GOT3 (cell line): ENCODE results near the gene TIE1.

Experiments used
- DNase-seq: peaks from one replicate; lab custom pipeline; 2025; ENCODE audit warnings: mixed read lengths; lab: John Stamatoyannopoulos, UW

Gene TIE1

DNA sequence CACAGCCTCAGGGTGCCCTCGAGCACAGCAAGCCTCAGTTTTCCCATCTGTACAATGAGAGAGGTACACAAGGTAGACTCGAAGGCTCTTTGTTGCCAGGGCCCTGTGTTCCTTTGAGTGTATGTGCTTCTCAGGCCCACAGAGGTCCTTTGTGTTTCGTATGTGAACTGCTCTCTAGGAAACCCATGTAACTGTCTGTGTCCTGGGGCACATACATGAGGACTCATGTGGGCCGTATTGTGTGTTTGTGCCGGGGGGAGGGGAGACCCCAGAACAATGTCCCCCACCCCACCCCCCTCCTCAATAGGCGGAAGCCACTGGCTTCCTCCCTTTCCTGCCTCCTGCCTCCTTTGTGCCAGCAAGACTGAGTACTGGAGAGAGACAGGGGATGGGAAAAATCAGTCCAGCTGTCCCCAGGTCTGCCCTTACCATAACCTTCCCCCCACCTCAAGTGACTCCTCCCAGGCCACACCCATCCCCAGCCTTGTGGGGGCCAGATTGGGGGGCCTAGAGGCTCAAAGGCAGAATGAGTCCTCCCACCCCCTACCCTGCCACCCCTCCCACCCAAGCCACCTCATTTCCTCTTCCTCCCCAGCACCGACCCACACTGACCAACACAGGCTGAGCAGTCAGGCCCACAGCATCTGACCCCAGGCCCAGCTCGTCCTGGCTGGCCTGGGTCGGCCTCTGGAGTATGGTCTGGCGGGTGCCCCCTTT lies at the start of gene TIE1:
TIE1 (plus strand) TSS at position 605 of the 717 bp plus-strand sequence; CDS start at position 695, 90 bp downstream.
- no peak for DNase-seq

DNA sequence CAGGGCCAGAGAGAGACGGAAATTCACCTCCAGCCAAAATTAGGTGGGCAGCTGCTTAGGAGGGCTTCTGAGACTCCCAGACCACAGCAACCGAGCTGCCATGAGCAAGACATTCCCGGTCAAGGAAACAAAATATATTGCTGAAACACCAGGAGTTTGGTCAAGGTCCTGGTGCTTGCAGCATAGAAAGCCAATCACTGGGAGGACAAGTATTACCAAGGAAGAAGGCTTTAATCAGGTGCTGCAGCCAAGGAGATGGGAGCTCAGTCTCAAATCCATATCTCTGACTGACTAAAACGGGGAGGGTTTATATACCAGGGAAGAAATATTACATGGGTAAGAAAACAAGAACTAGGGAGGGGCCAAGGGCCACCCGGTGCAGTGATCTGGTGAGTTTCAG lies 49.8 kb upstream of the TIE1 start:
- DNase-seq = no peak

DNA sequence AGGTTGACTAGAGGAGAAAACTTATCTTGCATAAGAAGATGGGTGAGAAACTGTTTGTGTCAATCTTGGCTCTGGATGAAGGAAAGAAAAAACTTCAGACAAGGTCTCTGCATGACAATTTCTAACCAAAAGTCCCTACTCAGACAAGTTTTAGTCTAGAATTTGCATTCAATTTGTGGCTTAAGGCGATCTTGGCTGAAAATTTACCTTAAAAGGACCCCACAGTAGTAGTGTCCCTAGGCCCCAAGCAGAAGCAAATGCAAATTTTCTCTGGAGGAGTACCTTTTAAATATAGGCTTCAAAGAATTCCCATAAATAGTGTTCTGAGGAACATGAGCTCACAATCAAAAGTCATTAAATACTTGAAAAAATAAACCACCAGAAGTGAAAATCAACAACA lies 48.6 kb upstream of the TIE1 start:
- no peak for DNase-seq

DNA sequence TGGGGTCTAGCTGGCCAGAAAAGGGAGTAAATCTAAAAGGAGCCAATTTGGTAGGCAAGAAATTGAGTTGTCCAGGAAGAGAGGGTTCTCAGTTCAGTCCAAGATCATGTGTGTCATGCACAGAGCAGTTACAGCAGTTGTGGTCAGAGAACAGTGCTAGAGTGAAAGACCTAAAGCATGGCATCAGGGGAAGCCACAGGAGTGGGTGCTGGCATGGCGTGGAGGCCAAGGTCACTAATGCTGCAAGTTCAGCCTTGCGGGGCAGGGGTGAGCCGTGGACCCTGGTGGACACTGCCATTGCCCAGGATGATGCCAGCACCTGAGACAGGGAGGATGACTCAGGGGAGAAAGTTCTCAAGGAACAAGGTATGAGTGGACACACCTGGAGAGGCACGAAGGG lies 47.6 kb upstream of the TIE1 start:
- no peak for DNase-seq

DNA sequence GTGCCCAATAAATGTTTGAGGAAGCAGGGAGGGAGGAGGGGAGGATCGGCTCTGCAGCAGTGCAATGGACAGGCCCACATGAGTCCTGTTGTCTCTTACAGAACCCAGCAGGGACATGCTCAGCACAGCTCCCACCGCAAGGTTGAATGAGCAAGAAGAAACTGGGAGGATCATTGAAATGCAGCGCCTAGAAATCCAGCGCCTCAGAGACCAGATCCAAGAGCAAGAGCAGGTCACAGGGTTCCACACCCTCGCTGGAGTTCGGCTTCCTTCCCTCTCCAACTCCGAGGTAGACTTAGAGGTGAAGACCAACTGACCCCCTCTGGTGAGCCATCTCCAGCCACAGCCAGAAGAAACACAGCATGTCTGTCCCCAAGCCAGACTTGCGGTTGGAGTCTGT lies 46.9 kb upstream of the TIE1 start:
- DNase-seq = no peak

DNA sequence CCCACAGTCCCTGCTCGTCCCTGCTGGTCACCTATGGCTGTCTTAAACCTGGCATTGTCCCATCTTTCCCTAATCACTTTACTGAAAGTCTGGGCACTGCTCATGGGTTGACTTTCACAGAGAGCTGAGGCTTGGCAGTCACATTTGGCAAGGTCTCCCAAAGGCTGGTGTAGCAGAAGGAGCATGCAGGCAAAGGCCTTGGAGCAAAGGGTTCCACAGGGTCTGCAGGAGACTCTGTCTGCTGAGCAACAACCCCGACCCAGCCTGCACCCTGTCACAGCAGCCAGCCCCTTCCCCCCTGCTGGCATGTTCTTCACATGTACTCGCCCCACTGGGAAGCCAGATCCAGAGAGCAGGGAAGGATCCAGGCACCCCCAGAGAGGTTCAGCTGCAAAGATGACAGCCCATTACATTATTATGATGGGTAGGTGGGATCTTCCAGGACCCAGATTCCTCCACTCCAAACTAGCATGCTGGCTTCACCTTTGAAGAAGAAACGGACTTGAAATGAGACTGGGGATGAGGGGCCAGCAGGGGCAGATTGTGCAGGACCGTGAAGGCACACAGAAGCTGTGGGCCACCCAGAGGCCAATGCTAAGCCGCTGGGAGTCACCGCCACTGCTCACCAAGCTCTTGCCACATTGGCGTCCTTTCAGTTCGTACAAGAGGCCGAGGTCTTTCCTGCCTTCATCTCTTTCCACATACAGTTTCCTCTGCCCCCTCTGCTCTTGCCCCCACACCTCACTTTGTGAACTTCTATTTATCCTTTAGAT lies 45.2 kb upstream of the TIE1 start:
- no peak for DNase-seq

DNA sequence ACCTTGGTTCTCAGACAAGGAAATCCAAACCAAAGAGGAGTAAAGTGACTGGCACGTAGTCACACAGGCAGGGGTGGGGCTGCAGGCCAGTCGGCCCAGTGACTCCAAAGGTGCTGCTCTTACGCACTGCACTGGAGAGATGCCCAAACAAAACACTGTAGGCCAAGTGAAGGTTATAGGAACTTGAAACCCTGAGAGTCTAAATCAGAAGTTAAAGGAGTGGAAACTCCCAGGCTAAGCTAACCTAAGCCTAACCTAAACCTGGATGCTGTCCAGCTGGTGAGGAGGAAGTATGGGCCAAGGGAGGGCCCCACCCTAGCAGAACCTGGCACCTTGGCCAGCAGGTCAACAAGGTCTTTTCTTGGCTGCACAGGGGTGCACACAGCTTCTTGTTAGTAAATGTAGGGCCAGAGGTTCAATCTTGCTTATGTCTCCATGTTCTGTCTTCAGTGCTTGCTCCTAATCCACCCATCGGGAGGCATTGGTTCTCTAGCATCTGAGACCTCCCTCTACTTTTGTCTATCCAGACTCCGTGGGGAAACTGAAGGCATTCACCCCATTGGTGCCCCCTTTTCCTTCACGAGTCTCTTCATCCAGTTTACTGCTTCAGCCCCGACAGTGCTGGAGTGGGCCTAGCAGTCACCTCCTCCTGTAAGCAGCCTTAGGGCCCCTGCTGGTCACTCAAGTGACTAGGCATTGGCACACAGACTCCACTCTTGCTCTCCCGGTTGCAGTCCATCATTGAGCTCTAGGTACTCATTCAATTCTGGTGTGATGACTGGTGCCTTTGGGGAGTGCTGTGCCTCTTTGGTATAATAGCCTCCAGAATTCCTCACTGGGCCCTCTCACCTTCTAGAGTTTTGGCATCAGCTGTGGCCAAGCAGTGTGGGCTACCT lies 43.9 kb upstream of the TIE1 start:
- no peak for DNase-seq

DNA sequence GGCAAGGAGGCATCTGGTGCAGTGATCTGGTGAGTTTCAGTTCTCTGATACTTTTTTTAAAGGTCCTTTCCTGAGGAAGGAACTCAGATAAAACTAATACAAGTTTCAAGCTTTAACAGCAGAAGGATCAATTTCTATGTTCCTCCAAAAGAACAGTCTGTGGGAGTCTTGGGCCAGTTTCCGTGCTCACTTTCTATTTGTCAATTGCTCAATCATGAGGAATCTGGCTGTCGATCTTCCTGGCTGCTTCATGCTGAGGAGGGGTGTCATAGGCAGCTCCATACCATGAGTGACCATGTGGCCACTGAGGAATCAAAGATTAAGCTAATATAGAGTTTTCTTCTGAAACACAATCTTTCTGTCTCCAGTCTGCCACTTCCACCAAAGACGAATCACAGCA lies 42.4 kb upstream of the TIE1 start:
- no peak for DNase-seq

DNA sequence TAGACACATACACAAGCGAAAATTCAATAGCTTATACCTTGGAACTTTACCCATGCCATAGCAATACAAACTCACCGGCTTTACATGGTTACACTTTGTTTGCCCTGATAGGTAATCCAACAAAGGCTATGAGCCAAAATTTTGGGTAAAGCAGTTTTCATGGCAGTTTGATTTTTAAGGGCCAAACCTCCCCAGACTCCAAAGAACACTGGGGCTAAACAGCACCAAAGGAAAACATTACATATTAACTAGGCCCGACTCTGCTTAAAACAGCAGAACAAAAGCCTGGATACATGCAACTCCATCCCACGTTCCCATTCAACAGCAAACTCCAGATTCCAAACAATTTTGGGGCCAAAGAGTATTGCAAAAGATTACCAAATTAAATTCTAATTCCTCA lies 35.4 kb upstream of the TIE1 start:
- no peak for DNase-seq

DNA sequence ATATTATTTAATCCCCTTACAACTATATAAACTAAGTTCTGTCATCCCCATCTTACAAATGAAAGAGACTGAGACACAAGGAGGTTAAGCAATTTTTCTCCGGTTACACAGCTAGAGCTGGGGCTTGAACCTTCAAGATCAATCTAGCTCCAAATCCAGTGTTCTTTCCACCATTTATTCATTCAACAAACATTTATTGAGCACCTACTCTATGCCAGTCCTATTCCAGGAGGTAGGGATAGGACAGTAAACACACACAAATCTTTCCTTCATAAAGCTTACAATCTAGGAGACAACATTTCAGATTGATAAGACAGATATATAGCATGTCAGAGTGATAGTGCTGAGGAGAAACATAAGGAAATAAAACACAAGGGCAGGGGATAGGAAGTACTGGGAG lies 33.9 kb upstream of the TIE1 start:
- no peak for DNase-seq

DNA sequence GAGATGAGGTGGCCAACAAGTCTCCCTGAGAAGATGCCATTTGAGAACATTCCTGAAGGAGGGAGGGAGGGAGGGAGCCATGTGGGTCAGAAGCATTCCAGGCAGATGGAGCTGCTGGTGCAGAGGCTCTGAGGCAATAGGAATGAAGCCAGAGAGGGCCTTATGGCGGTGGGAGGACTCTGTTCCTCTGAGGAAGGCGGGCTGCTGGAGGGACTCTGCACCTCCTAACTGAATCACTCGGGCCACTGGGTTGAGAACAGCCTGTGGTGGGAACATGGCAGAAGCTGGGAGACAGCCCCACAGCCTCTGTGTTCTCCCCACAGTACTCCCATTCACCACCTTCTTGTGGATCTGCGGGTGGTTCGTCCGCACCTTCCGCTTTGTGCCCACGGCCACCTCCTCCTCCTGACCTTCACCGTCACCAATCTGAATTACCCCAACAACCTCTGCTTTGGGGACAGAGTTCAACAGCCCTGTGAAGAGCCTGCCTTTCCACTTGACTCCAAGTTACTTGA lies 33.4 kb upstream of the TIE1 start:
- no peak for DNase-seq

DNA sequence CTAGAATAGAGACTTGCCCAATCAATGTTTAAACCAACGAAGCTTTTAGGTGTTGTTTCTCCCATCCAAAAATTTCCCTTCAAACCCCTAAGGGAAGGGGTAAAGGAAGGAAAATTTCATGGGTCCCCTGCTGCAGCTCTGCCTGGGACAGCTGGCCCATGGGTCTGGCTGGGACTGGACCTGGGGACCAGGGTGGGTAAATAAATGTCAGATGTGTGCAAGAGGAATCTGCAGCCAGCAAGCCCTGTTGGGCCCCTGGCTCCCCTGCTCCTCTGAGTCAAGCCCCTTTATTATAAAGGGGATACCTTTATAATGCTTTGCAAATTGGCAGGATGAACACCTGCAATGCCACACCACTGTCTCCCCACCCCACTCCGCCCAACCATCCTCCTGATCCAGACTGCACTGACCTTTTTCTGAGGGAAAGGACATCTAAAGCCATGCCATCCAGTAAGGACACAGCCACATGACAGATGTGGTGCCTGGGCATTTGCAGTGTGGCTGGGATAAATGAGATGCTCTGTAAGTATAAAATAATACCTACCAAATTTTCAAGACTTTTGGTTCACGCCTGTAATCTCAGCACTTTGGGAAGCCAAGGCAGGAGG lies 32.9 kb upstream of the TIE1 start:
- DNase-seq = no peak

DNA sequence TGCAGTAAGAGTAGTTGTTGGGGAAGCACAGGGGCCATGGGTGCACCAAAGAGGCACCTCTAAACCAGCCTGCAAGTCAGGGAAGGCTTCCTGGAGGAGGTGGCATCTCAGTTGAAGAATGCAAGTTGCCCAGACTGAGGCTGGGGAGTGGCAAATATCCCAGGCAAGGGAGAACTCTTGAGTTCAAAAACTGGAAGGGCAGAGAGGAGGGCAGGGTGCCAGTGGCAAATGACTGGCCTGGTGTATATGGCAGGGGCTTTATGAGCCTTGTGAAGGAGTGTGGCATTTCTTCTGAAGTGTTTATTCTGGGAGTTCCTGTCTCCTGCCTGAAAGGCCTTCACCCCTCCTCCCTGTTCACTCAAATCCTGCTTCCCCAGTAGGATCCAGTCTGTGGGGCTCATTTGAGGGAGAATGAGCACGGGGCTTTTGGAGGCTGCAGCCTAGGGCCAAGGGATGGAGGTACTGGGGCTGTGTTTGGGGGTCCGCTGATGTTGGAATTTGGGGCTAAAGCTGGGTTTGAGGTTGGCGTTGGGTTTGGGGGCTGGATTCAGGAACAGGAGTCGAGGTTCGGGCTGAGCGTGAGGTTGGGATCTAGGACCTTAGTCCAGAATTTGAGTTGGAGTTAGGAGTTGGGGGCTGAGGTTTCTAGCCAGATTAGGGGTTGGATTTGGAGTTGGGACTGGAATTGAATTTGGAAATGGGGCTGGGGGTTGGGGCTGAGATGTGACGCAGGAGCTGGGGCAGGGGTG lies 31.0 kb upstream of the TIE1 start, which contains the start of gene TMEM125:
TMEM125 (plus strand) TSS at position 357 of the 749 bp plus-strand sequence. CDS start 2,740 bp downstream, outside the sequence.
- no peak for DNase-seq

DNA sequence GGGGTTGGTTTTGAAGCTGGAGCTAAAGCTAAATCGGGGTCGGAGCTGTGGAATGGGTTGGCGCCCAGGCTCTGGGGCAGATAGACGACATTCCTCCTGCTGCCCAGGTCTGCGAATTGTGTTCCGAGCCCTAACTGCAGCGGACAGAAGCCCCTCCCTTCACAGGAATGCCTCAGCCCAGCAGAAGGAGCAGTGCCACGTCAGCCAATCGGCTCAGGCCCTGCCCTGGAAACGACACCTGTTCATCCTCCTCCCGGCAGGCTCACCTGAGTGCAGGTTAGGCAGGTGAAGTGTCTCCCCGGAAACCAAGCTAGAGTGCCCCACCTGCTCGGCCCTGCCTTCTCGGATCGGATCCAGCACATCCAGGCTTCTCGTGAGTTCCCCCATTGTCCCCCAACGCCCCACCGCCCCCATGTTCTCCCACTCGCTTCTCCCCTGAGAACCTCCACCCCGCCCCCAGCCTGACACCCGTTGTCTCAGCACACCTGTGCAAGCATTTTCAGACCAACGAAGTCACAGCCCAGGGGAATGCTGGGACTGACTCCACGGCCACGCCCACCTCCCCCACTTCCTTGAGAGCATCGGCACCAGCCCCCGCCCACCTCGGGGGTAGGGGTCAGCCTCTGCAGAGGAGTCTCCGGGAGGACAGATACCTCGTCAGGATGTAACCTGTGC lies 30.2 kb upstream of the TIE1 start:
- no peak for DNase-seq

DNA sequence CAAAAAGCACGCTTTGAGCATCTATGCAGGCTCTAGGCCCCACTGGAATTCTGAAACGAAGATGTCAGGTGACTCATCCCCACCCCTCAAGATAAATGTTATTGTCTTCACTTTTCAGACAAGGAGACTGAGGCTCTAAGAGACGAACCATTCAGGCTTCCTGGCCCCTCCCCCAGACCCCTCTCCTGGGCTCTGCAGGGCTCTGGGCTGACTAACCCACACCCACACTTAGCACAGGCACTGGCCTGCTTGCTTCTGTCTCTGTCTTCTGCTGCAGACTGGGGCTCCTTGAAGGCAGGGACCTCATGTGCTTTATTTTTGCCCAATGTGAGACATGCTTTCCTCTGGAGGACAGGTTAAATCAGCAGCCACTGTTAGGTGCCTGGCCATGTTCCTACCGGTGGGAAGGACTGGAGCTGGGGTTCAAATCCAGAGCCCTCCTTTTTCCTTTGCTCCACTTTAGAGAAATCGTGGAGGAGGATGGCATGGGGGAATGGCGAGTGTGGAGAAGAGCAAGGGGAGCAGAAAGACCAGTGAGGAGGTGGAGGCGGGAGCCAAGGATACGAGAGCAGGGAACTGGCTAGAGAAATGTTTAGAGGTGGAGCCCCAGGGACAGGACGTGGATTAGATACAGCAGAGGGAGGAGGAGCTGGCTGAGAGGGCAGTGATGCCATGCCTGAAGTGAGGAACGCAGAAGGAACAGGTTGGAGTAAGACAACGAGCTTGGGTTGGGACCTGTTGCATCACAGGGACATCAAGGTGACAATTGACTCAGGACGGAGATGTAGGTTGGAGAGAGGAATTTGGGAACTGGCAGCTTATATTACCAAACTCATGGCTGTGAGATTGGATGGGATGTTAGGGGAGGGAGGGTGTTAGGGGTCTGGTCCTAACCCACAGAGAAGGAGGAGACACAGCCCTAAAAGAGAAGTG lies 29.3 kb upstream of the TIE1 start:
- no peak for DNase-seq

DNA sequence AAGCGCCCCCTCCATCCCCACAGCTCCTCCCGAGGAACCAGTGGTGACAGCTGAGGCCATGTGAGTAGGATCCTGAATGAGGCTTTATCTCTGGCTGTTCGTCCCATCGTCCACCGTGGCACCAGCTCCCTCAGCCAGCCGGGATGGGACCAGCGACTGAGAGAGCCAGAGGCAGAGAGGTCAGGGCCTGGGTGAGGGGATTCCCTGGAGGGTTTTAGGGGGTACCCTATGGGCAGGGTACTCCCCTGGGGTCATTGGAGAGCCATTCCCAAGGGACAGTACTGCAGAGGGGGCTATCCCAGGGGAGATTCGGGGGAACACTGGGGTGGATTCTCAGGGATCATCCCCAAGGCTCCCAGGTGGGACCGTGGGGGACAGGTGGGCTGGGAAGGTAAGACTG lies 28.6 kb upstream of the TIE1 start:
- DNase-seq = no peak

DNA sequence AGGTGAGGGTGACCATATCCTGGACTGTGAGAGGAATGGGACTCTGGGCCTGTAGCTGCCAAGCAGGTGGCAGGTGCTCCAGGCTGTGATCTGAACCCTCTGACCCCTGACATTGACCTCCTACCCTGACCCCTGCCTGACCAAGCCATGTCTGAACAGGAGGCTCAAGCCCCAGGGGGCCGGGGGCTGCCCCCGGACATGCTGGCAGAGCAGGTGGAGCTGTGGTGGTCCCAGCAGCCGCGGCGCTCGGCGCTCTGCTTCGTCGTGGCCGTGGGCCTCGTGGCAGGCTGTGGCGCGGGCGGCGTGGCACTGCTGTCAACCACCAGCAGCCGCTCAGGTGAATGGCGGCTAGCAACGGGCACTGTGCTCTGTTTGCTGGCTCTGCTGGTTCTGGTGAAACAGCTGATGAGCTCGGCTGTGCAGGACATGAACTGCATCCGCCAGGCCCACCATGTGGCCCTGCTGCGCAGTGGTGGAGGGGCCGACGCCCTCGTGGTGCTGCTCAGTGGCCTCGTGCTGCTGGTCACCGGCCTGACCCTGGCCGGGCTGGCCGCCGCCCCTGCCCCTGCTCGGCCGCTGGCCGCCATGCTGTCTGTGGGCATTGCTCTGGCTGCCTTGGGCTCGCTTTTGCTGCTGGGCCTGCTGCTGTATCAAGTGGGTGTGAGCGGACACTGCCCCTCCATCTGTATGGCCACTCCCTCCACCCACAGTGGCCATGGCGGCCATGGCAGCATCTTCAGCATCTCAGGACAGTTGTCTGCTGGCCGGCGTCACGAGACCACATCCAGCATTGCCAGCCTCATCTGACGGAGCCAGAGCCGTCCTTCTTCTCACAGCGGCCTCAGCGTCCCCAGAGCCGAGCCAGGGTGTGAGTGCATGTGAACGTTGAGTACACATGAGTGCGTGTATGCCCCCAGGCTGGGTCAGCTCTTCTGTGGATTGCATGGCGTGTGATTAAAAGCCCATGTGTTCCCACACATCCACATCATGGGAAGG lies 27.9 kb upstream of the TIE1 start:
- no peak for DNase-seq

DNA sequence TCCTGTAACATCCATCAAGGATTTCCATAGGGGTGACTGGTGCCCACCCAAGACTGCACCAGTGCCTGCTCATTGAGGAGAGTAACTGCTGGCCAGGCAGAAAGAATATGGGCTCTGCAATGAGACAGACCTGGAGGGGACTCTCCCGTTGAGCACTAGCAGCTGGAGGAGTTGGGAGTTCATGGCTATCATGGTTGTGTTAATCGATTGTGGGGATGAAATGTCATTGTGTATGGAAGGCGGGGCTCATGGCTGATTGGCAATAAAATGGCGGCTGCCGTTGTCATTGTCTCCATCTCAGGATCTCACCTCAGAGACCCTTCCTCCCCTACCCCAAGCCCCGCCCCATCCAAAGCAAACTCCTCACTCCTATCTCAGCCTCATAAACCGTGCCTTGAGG lies 27.1 kb upstream of the TIE1 start:
- no peak for DNase-seq
